GM18873 (cell line): Measurements from ENCODE around the gene NMUR1.

Experiments used
- ATAC-seq: cut with Tn5 transposase; IDR thresholded peaks from one replicate; pipeline ENCODE4 v1.9.1; 2021; ENCODE audit warnings: mild to moderate bottlenecking, moderate library complexity, moderate number of reproducible peaks; ENCODE audit not compliant: unreplicated experiment, low FRiP score

The NMUR1 gene

GRCh38 chr2:231527955-231528635, 2.1 kb downstream of the NMUR1 start:
- no peak for ATAC-seq

GRCh38 chr2:231527091-231527395, 3.2 kb downstream of the NMUR1 start:
- no peak for ATAC-seq

GRCh38 chr2:231526341-231527090, 3.7 kb downstream of the NMUR1 start:
- no peak for ATAC-seq

DNA sequence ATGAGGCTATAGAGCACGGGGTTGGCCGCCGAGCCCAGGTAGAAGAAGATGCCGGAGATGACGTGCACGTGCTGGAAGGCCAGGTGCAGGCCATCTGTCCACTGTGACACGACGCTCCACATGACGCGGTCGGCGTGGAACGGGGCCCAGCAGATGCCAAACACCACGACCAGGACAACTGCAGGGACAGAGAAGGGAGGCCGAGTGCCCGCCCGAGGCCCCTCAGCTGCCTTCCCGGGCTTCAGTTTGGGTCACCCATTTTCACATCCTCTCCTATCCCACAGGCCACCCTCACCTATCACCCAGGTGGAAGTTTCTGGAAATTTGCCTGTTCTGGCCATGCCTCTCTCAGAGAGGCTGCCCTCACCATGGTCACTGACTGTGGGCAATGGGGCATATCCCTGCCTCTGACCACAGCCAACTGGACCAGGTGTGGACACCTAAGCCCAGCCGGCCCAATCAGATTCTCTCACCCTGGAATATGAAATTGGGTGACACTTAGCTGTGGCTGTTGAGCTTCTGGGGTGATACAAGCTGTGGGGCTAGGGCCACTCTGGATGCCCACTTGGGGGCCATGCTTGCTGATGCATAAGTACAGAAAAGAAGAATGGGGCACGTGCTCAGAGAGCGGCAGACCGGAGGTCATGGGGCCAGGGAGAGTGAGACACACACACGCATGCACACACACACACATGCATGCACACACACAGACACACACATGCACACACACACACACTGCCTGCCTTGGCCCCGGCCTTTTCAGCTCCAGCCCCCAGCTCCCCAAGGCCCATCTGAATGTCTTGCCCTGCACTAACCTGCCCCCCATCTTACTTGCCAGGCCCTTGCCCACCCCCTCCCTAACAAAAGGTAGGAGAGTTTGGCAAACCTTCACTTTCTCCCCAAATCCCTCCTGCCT, 4.7 kb downstream of the NMUR1 start:
- no peak for ATAC-seq

DNA sequence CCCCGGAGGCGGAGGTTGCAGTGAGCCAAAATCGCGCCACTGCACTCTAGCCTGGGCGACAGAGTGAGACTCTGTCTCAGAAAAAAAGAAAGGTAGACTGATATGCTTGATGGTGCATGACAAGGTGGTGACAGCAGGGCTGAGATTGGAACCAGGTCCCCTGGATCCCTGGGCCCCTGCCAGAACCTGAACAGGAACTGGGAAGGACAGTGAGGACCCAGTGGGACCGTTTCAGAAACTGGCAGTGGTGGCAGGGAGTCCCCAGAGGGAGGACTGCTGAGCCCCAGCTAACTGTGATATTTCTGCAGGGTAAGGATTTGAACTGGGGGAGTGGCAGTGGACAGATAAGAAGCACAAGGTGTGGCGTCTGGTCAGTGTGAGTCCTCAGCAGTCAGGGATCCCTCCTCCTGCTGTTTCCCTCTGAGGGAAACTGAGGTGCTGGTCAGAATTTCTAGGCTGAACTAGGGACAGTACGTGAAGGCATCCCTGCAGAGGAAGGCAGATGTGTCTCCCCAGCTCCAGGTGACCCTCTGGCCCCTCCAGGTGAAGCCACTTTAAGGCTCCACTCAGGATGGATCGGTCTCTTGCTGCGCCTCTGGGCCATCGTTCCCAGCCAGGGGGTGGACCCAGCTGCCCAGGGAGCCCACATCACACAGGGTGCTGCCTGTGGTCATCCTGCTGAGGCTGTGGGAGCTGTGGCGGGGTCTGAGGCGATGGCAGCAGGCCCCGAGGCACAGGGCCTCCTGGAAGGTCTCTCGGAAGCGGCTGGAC, 5.6 kb downstream of the NMUR1 start:
- no peak for ATAC-seq

DNA sequence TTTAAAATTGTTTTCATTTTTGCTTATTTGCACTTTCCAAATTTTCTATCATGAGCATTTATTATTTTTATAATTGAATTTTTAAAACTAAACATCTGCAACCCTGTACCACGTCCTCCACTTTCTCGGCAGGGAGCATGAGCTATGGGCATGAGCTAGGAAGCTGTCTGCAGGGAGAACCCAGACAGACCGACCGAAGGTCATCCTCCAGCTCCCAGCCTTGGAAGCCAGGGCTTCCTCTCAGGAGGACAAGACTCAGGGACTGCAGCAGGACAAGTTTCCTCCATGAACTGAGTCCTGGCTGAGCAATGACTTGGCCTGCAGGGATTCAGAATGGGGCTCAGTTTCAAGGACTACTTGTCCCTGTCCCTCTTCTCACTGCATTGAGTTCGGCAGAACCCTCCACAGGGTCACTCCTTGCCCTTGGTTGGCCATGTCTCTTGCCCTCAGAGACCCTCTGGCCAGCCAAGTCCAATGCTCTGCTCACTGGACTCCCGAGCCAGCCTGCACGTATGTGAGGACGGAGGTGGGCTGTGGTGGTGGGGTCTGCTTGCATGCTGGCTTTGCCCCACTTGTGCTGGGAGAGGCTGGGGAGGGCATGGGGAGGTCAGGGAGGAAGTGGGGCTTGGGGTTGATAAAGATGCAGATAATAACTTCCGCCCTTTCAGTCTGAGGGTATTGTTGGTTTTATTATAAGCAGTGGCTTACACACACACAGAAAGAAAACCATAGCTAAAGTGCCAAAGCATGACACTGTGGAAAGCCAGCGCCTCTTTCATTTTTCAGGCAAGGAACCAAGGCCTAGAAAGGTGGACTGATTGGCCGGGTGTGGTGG, 6.6 kb downstream of the NMUR1 start:
- no peak for ATAC-seq

GRCh38 chr2:231522418-231523180, 7.6 kb downstream of the NMUR1 start:
- ATAC-seq, result no peak

- ATAC-seq, result no peak
These were observed 8.8 kb downstream of the NMUR1 start for GRCh38 chr2:231521443-231521842.

DNA sequence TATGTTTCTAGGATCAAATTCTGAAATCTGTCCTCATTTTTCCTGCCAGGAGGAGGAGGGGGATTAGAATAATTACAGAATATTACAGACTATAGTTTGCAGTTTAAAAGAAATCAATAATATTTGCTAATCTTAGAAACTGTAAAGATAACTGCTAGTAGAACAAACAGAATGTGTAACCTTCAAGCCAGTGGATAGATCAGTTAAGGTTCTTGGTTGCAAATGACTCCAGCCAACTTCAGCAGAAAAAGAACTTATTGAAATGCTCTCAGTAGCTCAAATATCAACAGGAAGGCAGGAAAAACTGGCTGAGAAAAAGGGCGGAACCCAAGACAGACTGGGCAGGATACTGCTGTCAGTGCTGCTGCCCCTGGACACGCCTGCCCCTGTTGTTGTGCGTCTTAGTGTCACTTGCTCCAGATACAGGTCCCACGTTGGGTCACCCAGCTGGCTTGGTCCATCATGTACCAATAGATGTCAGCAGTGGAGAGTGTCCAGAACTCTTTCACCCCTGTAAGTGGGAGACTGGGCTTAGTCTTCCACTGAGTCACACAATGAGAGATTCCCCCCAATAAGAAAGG, 10.2 kb downstream of the NMUR1 start:
- no peak for ATAC-seq

- no peak for ATAC-seq
These were observed 11.5 kb downstream of the NMUR1 start for GRCh38 chr2:231518771-231519170.

- no peak for ATAC-seq
These were observed 14.6 kb downstream of the NMUR1 start for GRCh38 chr2:231515603-231516002.

GRCh38 chr2:231514951-231515297, 15.3 kb downstream of the NMUR1 start:
- no peak for ATAC-seq

- peak; percentile 94 for ATAC-seq
These were observed 15.9 kb downstream of the NMUR1 start for GRCh38 chr2:231514225-231514950.

DNA sequence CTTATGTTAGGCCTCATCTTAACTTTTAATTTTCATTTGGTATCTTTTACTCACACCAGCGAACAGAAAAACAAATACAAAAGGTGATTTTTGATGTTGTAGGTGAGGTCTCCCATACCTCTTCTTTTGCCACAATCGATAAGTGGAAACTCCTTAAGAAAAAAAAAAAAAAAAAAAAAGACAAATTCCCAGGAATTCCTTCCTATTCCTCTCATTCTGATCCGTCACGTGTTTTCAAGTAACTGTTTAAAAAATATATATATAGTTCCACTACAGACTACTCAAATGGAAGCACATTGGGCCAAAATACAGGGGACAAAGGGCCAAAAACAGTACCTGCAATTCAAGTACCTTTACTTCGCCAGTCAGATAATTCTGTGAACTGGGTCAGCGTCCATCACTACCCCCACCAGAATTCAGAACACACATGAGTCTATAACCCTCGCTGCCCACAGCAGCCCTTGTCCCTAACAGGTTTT, 16.5 kb downstream of the NMUR1 start:
- ATAC-seq, result no peak

GRCh38 chr2:231512222-231512621, 18.0 kb downstream of the NMUR1 start:
- ATAC-seq, result no peak

- ATAC-seq, result no peak
These were observed 26.5 kb downstream of the NMUR1 start for GRCh38 chr2:231503766-231504165.

- no peak for ATAC-seq
These were observed 27.6 kb downstream of the NMUR1 start for GRCh38 chr2:231502596-231502995.

DNA sequence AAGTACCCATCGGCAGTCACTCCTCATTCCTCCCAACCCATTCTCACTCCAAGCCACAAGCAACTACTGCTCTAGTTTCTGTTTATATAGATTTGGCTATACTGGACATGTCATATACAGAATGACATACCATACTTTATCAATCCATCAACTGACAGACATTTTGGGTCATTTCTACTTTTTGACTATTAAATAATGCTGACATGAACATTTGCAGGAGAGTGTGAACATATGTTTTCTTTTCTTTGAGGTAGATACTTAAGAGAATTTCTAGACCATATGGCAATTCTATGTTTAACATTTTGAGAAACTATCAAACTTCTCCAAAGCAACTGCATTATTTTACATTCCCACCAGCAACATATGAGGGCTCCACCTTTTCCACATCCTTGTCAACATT, 32.6 kb downstream of the NMUR1 start:
- no peak for ATAC-seq
